Endothelial cell of umbilical vein (primary cell): ENCODE data around the gene PHEX. TPM values are rescaled to one million over a fixed set of nuclear protein-coding genes. Genes with fewer than 3 reads are reported as not detected.
A peak's percentile ranks its signal among the peaks of the same experiment; 100 is the strongest.

ENCODE experiments used
- BruUV-seq: library from RNA; stranded (reverse); fragments of 400-500 nt; replicated peaks from 2 replicates; lab custom pipeline; 2021; lab: Mats Ljungman, UMichigan
- CTCF ChIA-PET: fragments of 300-600, 350-600 bp; sonication (Branson Sonifier 250); formaldehyde crosslinking; loops from one replicate; lab custom pipeline; 2021; ENCODE audit warnings: antibody characterized with exemption, inconsistent platforms; lab: Charles Lee
- POLR2A ChIA-PET: fragments of 300-600, 350-600 bp; sonication (Branson Sonifier 250); formaldehyde crosslinking; loops from one replicate; lab custom pipeline; 2021; ENCODE audit warnings: antibody characterized with exemption, inconsistent platforms; lab: Charles Lee
- DNase-seq: peaks from one replicate; pipeline ENCODE4 v3.0.0-alpha.2; 2011; ENCODE audit warnings: low read depth, low spot score
- FAIRE-seq: peaks from 2 replicates; lab custom pipeline; 2011; peaks lifted over from hg19 to GRCh38; lab: Jason Lieb, UNC
- H2AFZ ChIP-seq: 2 replicates; pipeline ENCODE4 v1.6.0; 2012; ENCODE audit warnings: low read depth, low read length, control low read depth, inconsistent platforms
- H3K27ac ChIP-seq: 2 replicates; pipeline ENCODE4 v1.5.1; 2011; ENCODE audit warnings: low read depth, mild to moderate bottlenecking, control low read depth, low read length, moderate library complexity; ENCODE audit not compliant: insufficient read depth
- H3K27me3 ChIP-seq, 2 experiments: 2 replicates each; pipeline versions ENCODE4 v1.6.0 to v1.6.1; 2011; ENCODE audit warnings: low read length in 2 of 2, mixed read lengths in 1 of 2; ENCODE audit not compliant: control insufficient read depth in 2 of 2, insufficient read depth in 2 of 2
- H3K36me3 ChIP-seq, 2 experiments: 2 replicates in 1 of 2; 3 replicates in 1 of 2; pipeline ENCODE4 v1.5.1; 2011; ENCODE audit warnings: low read length in 2 of 2, mild to moderate bottlenecking in 1 of 2, moderate library complexity in 1 of 2; ENCODE audit not compliant: control insufficient read depth in 2 of 2, insufficient read depth in 2 of 2; ENCODE audit errors: extremely low read depth in 1 of 2
- H3K4me1 ChIP-seq: 3 replicates; pipeline ENCODE4 v1.5.1; 2011; ENCODE audit warnings: mild to moderate bottlenecking, low read length; ENCODE audit not compliant: control insufficient read depth, insufficient read depth; ENCODE audit errors: extremely low read depth
- H3K4me2 ChIP-seq: 2 replicates; pipeline ENCODE4 v1.6.1; 2011; ENCODE audit warnings: low read length, control low read depth, mixed read lengths; ENCODE audit not compliant: insufficient read depth
- H3K4me3 ChIP-seq, 3 experiments: fragments of 200-600 bp in 1 of 3; sonication (generic), shearing (Covaris generic) in 1 of 3; replicated peaks in 1 of 3; 2 replicates each; pipeline ENCODE4 v1.5.1; 2011 to 2016; ENCODE audit warnings: control low read depth in 3 of 3, low read length in 3 of 3, mild to moderate bottlenecking in 2 of 3, inconsistent platforms in 1 of 3, low read depth in 1 of 3, moderate library complexity in 1 of 3; ENCODE audit not compliant: insufficient read depth in 1 of 3
- H3K79me2 ChIP-seq: 2 replicates; pipeline ENCODE4 v1.6.0; 2012; ENCODE audit warnings: low read length, inconsistent platforms; ENCODE audit not compliant: control insufficient read depth, insufficient read depth
- H3K9ac ChIP-seq: replicated peaks from 2 replicates; pipeline ENCODE3; 2011; ENCODE audit warnings: low read length, control low read depth; ENCODE audit not compliant: insufficient read depth; ENCODE audit errors: extremely low read depth
- H3K9me1 ChIP-seq: replicated peaks from 3 replicates; pipeline ENCODE4 v1.6.0; 2011; ENCODE audit warnings: mild to moderate bottlenecking, low read length; ENCODE audit not compliant: control insufficient read depth, insufficient read depth; ENCODE audit errors: extremely low read depth
- H3K9me3 ChIP-seq: replicated peaks from 2 replicates; pipeline ENCODE4 v1.5.1; 2012; ENCODE audit warnings: low read length, inconsistent platforms; ENCODE audit not compliant: control insufficient read depth, insufficient read depth
- H4K20me1 ChIP-seq: replicated peaks from 2 replicates; pipeline ENCODE3; 2011; ENCODE audit warnings: mild to moderate bottlenecking, low read length; ENCODE audit not compliant: control insufficient read depth, insufficient read depth; ENCODE audit errors: extremely low read depth
- EZH2 ChIP-seq: IDR thresholded peaks from 2 replicates; pipeline ENCODE4 v1.6.1; 2012; ENCODE audit warnings: borderline replicate concordance, low read depth, mild to moderate bottlenecking, moderate library complexity, low read length, inconsistent platforms; ENCODE audit not compliant: severe bottlenecking
- FOS ChIP-seq: IDR thresholded peaks from 2 replicates; pipeline ENCODE4 v1.6.1; 2011; ENCODE audit warnings: mild to moderate bottlenecking, low read length, moderate library complexity, borderline replicate concordance; ENCODE audit not compliant: insufficient read depth
- GATA2 ChIP-seq: IDR thresholded peaks from 2 replicates; pipeline ENCODE4 v1.7.0; 2011; ENCODE audit warnings: low read depth, mild to moderate bottlenecking, moderate library complexity, mixed read lengths, low read length; ENCODE audit not compliant: insufficient read length, insufficient read depth
- JUN ChIP-seq: IDR thresholded peaks from 2 replicates; pipeline ENCODE4 v1.6.1; 2011; ENCODE audit warnings: borderline replicate concordance, low read depth; ENCODE audit not compliant: insufficient read length, insufficient read depth
- MYC ChIP-seq: IDR thresholded peaks from one replicate; pipeline ENCODE4 v1.6.1; 2011; ENCODE audit warnings: mild to moderate bottlenecking, low read depth, low read length
- POLR2A ChIP-seq: IDR thresholded peaks from 2 replicates; pipeline ENCODE4 v1.6.1; 2012; ENCODE audit warnings: low read depth, mild to moderate bottlenecking, control low read depth, low read length
- POLR2AphosphoS5 ChIP-seq: IDR thresholded peaks from 2 replicates; pipeline ENCODE4 v1.6.1; 2012; ENCODE audit warnings: low read depth, mild to moderate bottlenecking, control low read depth, low read length, moderate library complexity; ENCODE audit not compliant: insufficient read depth
- dilution Hi-C: fragments of 300-500 bp; cut with MboI; formaldehyde crosslinking; loops from one replicate; pipeline ENCODE4 v1.15.0; 2019; ENCODE audit warnings: low sequenced_read_pairs; ENCODE audit not compliant: extremely low pct_ligation_motif_present
- intact Hi-C: fragments of 100-400 bp; cut with micrococcal nuclease; formaldehyde crosslinking; loops from one replicate; pipeline ENCODE4 v1.10.0; 2022
- polyA plus RNA-seq, 4 experiments: library from polyadenylated mRNA; depleted of rRNA in 3 of 4; stranded (reverse) in 3 of 4; unstranded in 1 of 4; fragments of >200 nt; gene quantifications; 2 replicates each; pipeline versions ENCODE4 v1.2.1 to v1.2.3, GENCODE V29; 2011 to 2012; ENCODE audit warnings: missing spikeins in 1 of 4
- total RNA-seq: library from RNA; stranded (reverse); gene quantifications from 2 replicates; pipeline ENCODE4 v1.2.3, GENCODE V29; 2021
- TF ChIP-seq, protein P1 (sequence below): IDR thresholded peaks from 2 replicates; pipeline ENCODE4 v1.6.1; 2011; ENCODE audit not compliant: insufficient read depth, insufficient read length

PHEX gene
- total and polyA plus RNA-seq, 2 donors (not counting 3 experiments of a cell fraction or from before 2014, with no cell fraction given) = 0.07 to 0.44 TPM

DNA sequence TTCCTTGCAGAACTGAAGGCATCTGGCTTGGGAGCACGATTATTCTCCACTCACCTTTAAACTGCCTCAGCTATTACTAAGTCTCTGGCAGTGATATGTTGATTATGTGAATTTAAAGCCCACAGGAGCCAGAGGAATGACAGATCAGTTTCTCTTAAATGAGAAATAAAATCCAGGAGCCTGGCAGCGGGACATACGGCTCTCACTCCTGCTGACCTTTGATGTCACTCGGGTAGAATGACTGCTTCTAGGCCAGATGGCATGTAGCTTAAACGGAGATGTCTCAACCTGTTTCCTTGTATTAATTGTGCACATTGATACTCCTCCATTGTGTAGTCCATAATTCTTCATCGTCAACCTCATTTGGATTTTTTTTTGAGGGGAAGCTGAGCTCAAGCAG, 236.6 kb downstream of the PHEX start:
- ChIA-PET CTCF (no interaction called here), POLR2A (no interaction called here)
- H3K9ac ChIP-seq = no peak overlapping the region
- no peaks in the 10 kb centered on the region for H3K4me1 ChIP-seq
- no peak for DNase-seq
- intact Hi-C loops = no loop called here
- dilution Hi-C loops = no loop called here
- no peak for FAIRE-seq
- H3K4me3 ChIP-seq = no peak overlapping the region
- H3K79me2 ChIP-seq = no peaks in the 10 kb centered on the region
- no peak overlapping the region for H3K4me2 ChIP-seq
- no peaks in the 10 kb centered on the region for H3K9me1 ChIP-seq
- TF ChIP-seq POLR2A = no peak
- no peak for TF ChIP-seq GATA2
- no peak for TF ChIP-seq EZH2
- TF ChIP-seq FOS = no peak
- no peak for TF ChIP-seq JUN
- TF ChIP-seq, protein P1, sequence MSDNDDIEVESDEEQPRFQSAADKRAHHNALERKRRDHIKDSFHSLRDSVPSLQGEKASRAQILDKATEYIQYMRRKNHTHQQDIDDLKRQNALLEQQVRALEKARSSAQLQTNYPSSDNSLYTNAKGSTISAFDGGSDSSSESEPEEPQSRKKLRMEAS = no peak
- no peak for TF ChIP-seq POLR2AphosphoS5
- BruUV-seq = no TSS peak
- H4K20me1 ChIP-seq = no peaks in the 10 kb centered on the region
- no peaks in the 10 kb centered on the region for H3K9me3 ChIP-seq
- H3K27ac ChIP-seq = no peak overlapping the region
- H3K27me3 ChIP-seq = no peaks in the 10 kb centered on the region
- H2AFZ ChIP-seq = no peak overlapping the region
- H3K36me3 ChIP-seq = no peaks in the 10 kb centered on the region

DNA sequence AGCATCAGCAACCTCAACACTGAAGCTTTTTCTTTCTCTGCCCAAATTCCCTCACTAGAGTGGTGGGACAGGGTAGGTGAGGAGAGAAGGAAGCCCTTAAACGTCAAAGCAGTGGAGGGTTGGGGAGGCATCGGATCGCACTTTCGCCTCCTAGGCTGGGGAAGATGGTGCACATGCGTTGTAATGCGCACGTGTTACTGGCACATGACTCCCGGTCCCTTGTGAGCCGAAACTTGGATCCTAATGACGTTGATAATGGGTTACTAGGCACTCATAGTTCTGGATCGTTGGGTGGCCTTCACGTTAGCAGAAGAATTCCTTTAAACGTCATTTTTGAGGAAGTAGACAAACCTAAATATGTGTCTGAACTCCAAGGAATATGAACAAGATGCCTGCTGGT, 240.5 kb downstream of the PHEX start, which contains the start of gene CBLL2:
Gene CBLL2 (plus strand): TSS at position 301 of the 400 bp plus-strand sequence. CDS start 79 bp downstream, at position 380.
- intact Hi-C loops (no loop called here), dilution Hi-C loops (no loop called here)
- CTCF ChIA-PET = interaction anchor here (0.6 kb wide), 1 partner anchor 9 kb away, joined by 5 read pairs; no protein-coding TSS in a partner anchor
- H2AFZ ChIP-seq = no peak within 1 kb of the TSS
- H3K79me2 ChIP-seq = no peaks in the 10 kb centered on the region
- POLR2A ChIA-PET = no interaction called here
- no peak within 1 kb of the TSS for H3K4me3 ChIP-seq
- no TSS peak for BruUV-seq
- no peak within 1 kb of the TSS for H3K27ac ChIP-seq
- H3K4me2 ChIP-seq = no peak within 1 kb of the TSS
- no peaks in the 10 kb centered on the region for H4K20me1 ChIP-seq
- DNase-seq (no peak), FAIRE-seq (peak; percentile 8)
- H3K9me1 ChIP-seq = no peaks in the 10 kb centered on the region
- H3K27me3 ChIP-seq = no peaks in the 10 kb centered on the region
- H3K9me3 ChIP-seq = no peaks in the 10 kb centered on the region
- no peaks in the 10 kb centered on the region for H3K4me1 ChIP-seq
- H3K36me3 ChIP-seq = no peaks in the 10 kb centered on the region
- no peak within 1 kb of the TSS for H3K9ac ChIP-seq
- TF ChIP-seq MYC (no peak), FOS (no peak), JUN (no peak)
